Nephron (organoid): ENCODE results near the gene RSBN1L.

ENCODE experiments used
- H3K27ac Mint-ChIP-seq, 3 experiments: 2 replicates each; pipeline ENCODE4 v1.8.0; 2020; ENCODE audit warnings: mixed read lengths in 3 of 3, mild to moderate bottlenecking in 2 of 3, moderate library complexity in 1 of 3
- H3K27me3 Mint-ChIP-seq: 2 replicates; pipeline ENCODE4 v1.8.0; 2021; ENCODE audit warnings: low read depth, mild to moderate bottlenecking, moderate library complexity, mixed read lengths
- H3K36me3 Mint-ChIP-seq: 2 replicates; pipeline ENCODE4 v1.8.0; 2020; ENCODE audit warnings: low read depth, mixed read lengths
- H3K4me1 Mint-ChIP-seq: 2 replicates; pipeline ENCODE4 v1.8.0; 2020; ENCODE audit warnings: mixed read lengths
- H3K4me3 Mint-ChIP-seq, 3 experiments: 2 replicates each; pipeline ENCODE4 v1.8.0; 2020; ENCODE audit warnings: mild to moderate bottlenecking in 3 of 3, mixed read lengths in 3 of 3, moderate library complexity in 2 of 3
- H3K9me3 Mint-ChIP-seq: 2 replicates; pipeline ENCODE4 v1.8.0; 2020; ENCODE audit warnings: mixed read lengths
- CTCF ChIP-seq, 3 experiments: fragments of 200-600 bp; sonication (generic); IDR thresholded peaks; one replicate each; pipeline ENCODE4 v1.5.0; 2021; ENCODE audit warnings: antibody characterized with exemption in 3 of 3; ENCODE audit not compliant: unreplicated experiment in 3 of 3

Gene RSBN1L

GRCh38 chr7:77655356-77655755, 40.9 kb upstream of the RSBN1L start:
- Mint-ChIP-seq H3K27ac (no peak overlapping the region), H3K27me3 (no peaks in the 10 kb centered on the region), H3K9me3 (no peaks in the 10 kb centered on the region), H3K4me3 (no peak overlapping the region), H3K4me1 (no peaks in the 10 kb centered on the region), H3K36me3 (peaks cover 30% of the 10 kb centered on the region)
- TF ChIP-seq CTCF (IDR thresholded peaks at IDR 0.05; ENCODE audit: unreplicated experiment in 3 of 3) = no peak

GRCh38 chr7:77655836-77656455, 40.3 kb upstream of the RSBN1L start:
- peaks cover 30% of the 10 kb centered on the region for H3K36me3 Mint-ChIP-seq
- H3K27ac Mint-ChIP-seq = no peak overlapping the region
- no peaks in the 10 kb centered on the region for H3K27me3 Mint-ChIP-seq
- no peaks in the 10 kb centered on the region for H3K4me1 Mint-ChIP-seq
- TF ChIP-seq CTCF (IDR thresholded peaks at IDR 0.05; ENCODE audit: unreplicated experiment in 3 of 3) = no peak
- no peaks in the 10 kb centered on the region for H3K9me3 Mint-ChIP-seq
- no peak overlapping the region for H3K4me3 Mint-ChIP-seq

- H3K4me3 Mint-ChIP-seq = no peak overlapping the region
- H3K27me3 Mint-ChIP-seq = no peaks in the 10 kb centered on the region
- H3K9me3 Mint-ChIP-seq = no peaks in the 10 kb centered on the region
- H3K4me1 Mint-ChIP-seq = no peaks in the 10 kb centered on the region
- H3K36me3 Mint-ChIP-seq = peaks cover 34% of the 10 kb centered on the region
- no peak overlapping the region for H3K27ac Mint-ChIP-seq
- peak; percentile 58 to 75 (median 59) for TF ChIP-seq CTCF (IDR thresholded peaks at IDR 0.05; ENCODE audit: unreplicated experiment in 3 of 3)
Observed at GRCh38 chr7:77657427-77658224, 38.6 kb upstream of the RSBN1L start.

- no peaks in the 10 kb centered on the region for H3K27me3 Mint-ChIP-seq
- H3K4me1 Mint-ChIP-seq = no peaks in the 10 kb centered on the region
- peaks cover 33% of the 10 kb centered on the region for H3K36me3 Mint-ChIP-seq
- no peaks in the 10 kb centered on the region for H3K9me3 Mint-ChIP-seq
- no peak overlapping the region for H3K27ac Mint-ChIP-seq
- H3K4me3 Mint-ChIP-seq = no peak overlapping the region
- TF ChIP-seq CTCF (IDR thresholded peaks at IDR 0.05; ENCODE audit: unreplicated experiment in 3 of 3) = no peak
Observed at GRCh38 chr7:77658928-77659327, 37.3 kb upstream of the RSBN1L start.

GRCh38 chr7:77661816-77662215, 34.4 kb upstream of the RSBN1L start:
- no peaks in the 10 kb centered on the region for H3K4me1 Mint-ChIP-seq
- no peaks in the 10 kb centered on the region for H3K27me3 Mint-ChIP-seq
- peaks cover 18% of the 10 kb centered on the region for H3K36me3 Mint-ChIP-seq
- no peaks in the 10 kb centered on the region for H3K9me3 Mint-ChIP-seq
- no peak overlapping the region for H3K27ac Mint-ChIP-seq
- TF ChIP-seq CTCF (IDR thresholded peaks at IDR 0.05; ENCODE audit: unreplicated experiment in 3 of 3) = no peak
- no peak overlapping the region for H3K4me3 Mint-ChIP-seq

GRCh38 chr7:77662869-77663268, 33.4 kb upstream of the RSBN1L start:
- H3K4me3 Mint-ChIP-seq = no peak overlapping the region
- H3K36me3 Mint-ChIP-seq = peaks cover 16% of the 10 kb centered on the region
- no peak overlapping the region for H3K27ac Mint-ChIP-seq
- no peaks in the 10 kb centered on the region for H3K9me3 Mint-ChIP-seq
- H3K4me1 Mint-ChIP-seq = no peaks in the 10 kb centered on the region
- no peaks in the 10 kb centered on the region for H3K27me3 Mint-ChIP-seq
- TF ChIP-seq CTCF (IDR thresholded peaks at IDR 0.05; ENCODE audit: unreplicated experiment in 3 of 3) = no peak
